Ammon's horn (tissue), 1 donor: ENCODE measurements around the gene DCAF5.
"Not testable (repeated sequence)": the region's sequence is repeated elsewhere in the genome, so short reads cannot be mapped to it uniquely, and the experiment has no call there.

Source experiments
- DNase-seq: peaks from one replicate; pipeline ENCODE4 v3.0.0-alpha.2; 2016; ENCODE audit warnings: low spot score

The DCAF5 gene

GRCh38 chr14:69042787-69043444 is 110.0 kb downstream of the DCAF5 start:
- peak; percentile 57 for DNase-seq

- DNase-seq, result no peak
Measured at GRCh38 chr14:69042299-69042698, 110.6 kb downstream of the DCAF5 start.

- no peak for DNase-seq
Measured at GRCh38 chr14:69041783-69042182, 111.1 kb downstream of the DCAF5 start.

GRCh38 chr14:69040353-69040752 is 112.6 kb downstream of the DCAF5 start:
- no peak for DNase-seq

GRCh38 chr14:69039288-69039628 is 113.7 kb downstream of the DCAF5 start:
- no peak for DNase-seq

- no peak for DNase-seq
Measured at GRCh38 chr14:69038455-69039287, 114.2 kb downstream of the DCAF5 start.

GRCh38 chr14:69037790-69038454 is 115.0 kb downstream of the DCAF5 start:
- no peak for DNase-seq

GRCh38 chr14:69036757-69037506 is 116.0 kb downstream of the DCAF5 start:
- no peak for DNase-seq

GRCh38 chr14:69034612-69035262 is 118.2 kb downstream of the DCAF5 start:
- DNase-seq, result no peak

GRCh38 chr14:69027242-69027913 is 125.5 kb downstream of the DCAF5 start:
- DNase-seq, result no peak

- DNase-seq, result no peak
Measured at GRCh38 chr14:69023035-69023434, 129.9 kb downstream of the DCAF5 start.

GRCh38 chr14:69022093-69022492 is 130.8 kb downstream of the DCAF5 start:
- not testable (repeated sequence) for DNase-seq

GRCh38 chr14:69017706-69018105 is 135.2 kb downstream of the DCAF5 start:
- DNase-seq, result no peak

GRCh38 chr14:69014829-69015259 is 138.1 kb downstream of the DCAF5 start:
- DNase-seq, result no peak

- DNase-seq, result no peak
Measured at GRCh38 chr14:69013943-69014782, 138.8 kb downstream of the DCAF5 start.

GRCh38 chr14:69012256-69012953 is 140.5 kb downstream of the DCAF5 start:
- DNase-seq, result no peak

GRCh38 chr14:69010648-69011047 is 142.3 kb downstream of the DCAF5 start:
- DNase-seq, result no peak

GRCh38 chr14:69008421-69008884 is 144.5 kb downstream of the DCAF5 start:
- DNase-seq, result no peak

- no peak for DNase-seq
Measured at GRCh38 chr14:69006346-69006745, 146.6 kb downstream of the DCAF5 start.
